IPS-18c (cell line): ENCODE results near the gene NHERF2.

Source experiments
- H3K4me3 ChIP-seq: 2 replicates; pipeline ENCODE4 v1.7.0; 2013; ENCODE audit warnings: low read depth, mild to moderate bottlenecking, low read length, moderate library complexity; ENCODE audit not compliant: insufficient read depth
- H3K9me3 ChIP-seq: one replicate; pipeline ENCODE4 v1.6.1; 2013; ENCODE audit warnings: mild to moderate bottlenecking, low read length, moderate library complexity; ENCODE audit not compliant: control insufficient read depth, insufficient read depth

Gene NHERF2

GRCh38 chr16:2042986-2043666 lies 16.4 kb downstream of the NHERF2 start:
- Histone ChIP-seq H3K9me3 (no peaks in the 10 kb centered on the region), H3K4me3 (no peak overlapping the region)

GRCh38 chr16:2043667-2044451 lies 17.2 kb downstream of the NHERF2 start:
- Histone ChIP-seq H3K9me3 (no peaks in the 10 kb centered on the region), H3K4me3 (no peak overlapping the region)

- Histone ChIP-seq H3K4me3 (no peak overlapping the region), H3K9me3 (no peaks in the 10 kb centered on the region)
These were observed 17.8 kb downstream of the NHERF2 start for GRCh38 chr16:2044541-2044940.

GRCh38 chr16:2045965-2046892 lies 19.5 kb downstream of the NHERF2 start:
- H3K9me3 ChIP-seq, result no peaks in the 10 kb centered on the region
- no peak overlapping the region for H3K4me3 ChIP-seq

GRCh38 chr16:2046893-2047329 lies 20.2 kb downstream of the NHERF2 start:
- peak overlapping the region; percentile 90 for H3K4me3 ChIP-seq
- no peaks in the 10 kb centered on the region for H3K9me3 ChIP-seq

GRCh38 chr16:2047330-2048115 lies 20.8 kb downstream of the NHERF2 start, which contains the start of the genes NTHL1 and TSC2:
Gene NTHL1, minus strand, starts transcription at chr16:2047834. Its CDS starts 11 bp downstream, at chr16:2047823.
Gene TSC2, plus strand, starts transcription at chr16:2047985. Its CDS starts 631 bp downstream, at chr16:2048616.
- Histone ChIP-seq H3K4me3 (peak within 1 kb of the TSS; percentile 90), H3K9me3 (no peaks in the 10 kb centered on the region)

- H3K9me3 ChIP-seq, result no peaks in the 10 kb centered on the region
These were observed 21.4 kb downstream of the NHERF2 start for GRCh38 chr16:2048116-2048543.

GRCh38 chr16:2053211-2053610 lies 26.5 kb downstream of the NHERF2 start:
- no peaks in the 10 kb centered on the region for H3K9me3 ChIP-seq

More at GRCh38 chr16:2048116-2048543, 21.4 kb downstream of the NHERF2 start:
- peak overlapping the region; percentile 90 for H3K4me3 ChIP-seq

GRCh38 chr16:2053897-2054296 lies 27.2 kb downstream of the NHERF2 start:
- no peaks in the 10 kb centered on the region for H3K9me3 ChIP-seq

More at GRCh38 chr16:2053211-2053610, 26.5 kb downstream of the NHERF2 start:
- H3K4me3 ChIP-seq, result no peak overlapping the region

GRCh38 chr16:2054543-2055245 lies 28.0 kb downstream of the NHERF2 start:
- Histone ChIP-seq H3K4me3 (no peak overlapping the region), H3K9me3 (no peaks in the 10 kb centered on the region)

More at GRCh38 chr16:2053897-2054296, 27.2 kb downstream of the NHERF2 start:
- H3K4me3 ChIP-seq, result no peak overlapping the region

GRCh38 chr16:2056077-2056476 lies 29.4 kb downstream of the NHERF2 start:
- Histone ChIP-seq H3K9me3 (no peaks in the 10 kb centered on the region), H3K4me3 (no peak overlapping the region)

GRCh38 chr16:2056681-2057407 lies 30.1 kb downstream of the NHERF2 start:
- H3K4me3 ChIP-seq, result no peak overlapping the region
- no peaks in the 10 kb centered on the region for H3K9me3 ChIP-seq

- H3K4me3 ChIP-seq, result no peak overlapping the region
These were observed 30.7 kb downstream of the NHERF2 start for GRCh38 chr16:2057438-2057837.

GRCh38 chr16:2058420-2058819 lies 31.7 kb downstream of the NHERF2 start:
- H3K9me3 ChIP-seq, result no peaks in the 10 kb centered on the region
- no peak overlapping the region for H3K4me3 ChIP-seq

More at GRCh38 chr16:2057438-2057837, 30.7 kb downstream of the NHERF2 start:
- H3K9me3 ChIP-seq, result no peaks in the 10 kb centered on the region

- Histone ChIP-seq H3K4me3 (no peak overlapping the region), H3K9me3 (no peaks in the 10 kb centered on the region)
These were observed 32.2 kb downstream of the NHERF2 start for GRCh38 chr16:2058872-2059271.
